NB4 (cell line): ENCODE results near the gene KRTAP22-2.

Experiments
- DNase-seq: peaks from one replicate; pipeline ENCODE4 v3.0.0; 2010; ENCODE audit warnings: low read depth
- H3K4me3 ChIP-seq: one replicate; pipeline ENCODE4 v1.5.1; 2011; ENCODE audit warnings: mild to moderate bottlenecking, low read depth, low read length, moderate library complexity
- MYC ChIP-seq: IDR thresholded peaks from 2 replicates; pipeline ENCODE4 v1.6.1; 2011; ENCODE audit warnings: low read depth, low read length
- POLR2A ChIP-seq: IDR thresholded peaks from 2 replicates; pipeline ENCODE4 v1.6.1; 2011; ENCODE audit warnings: mild to moderate bottlenecking; ENCODE audit not compliant: insufficient read length; ENCODE audit errors: extremely low read depth
- TF ChIP-seq, protein P1 (sequence below): IDR thresholded peaks from 2 replicates; pipeline ENCODE4 v1.6.1; 2011; ENCODE audit warnings: low read depth, low read length
- TF ChIP-seq, protein P2 (sequence below): IDR thresholded peaks from one replicate; pipeline ENCODE4 v1.5.1; 2012; ENCODE audit warnings: low read depth, low read length

KRTAP22-2 gene

GRCh38 chr21:30623362-30623761 is 33.2 kb upstream of the KRTAP22-2 start:
- DNase-seq, result no peak
- no peak for TF ChIP-seq MYC
- no peak for TF ChIP-seq POLR2A
- TF ChIP-seq, protein P1, sequence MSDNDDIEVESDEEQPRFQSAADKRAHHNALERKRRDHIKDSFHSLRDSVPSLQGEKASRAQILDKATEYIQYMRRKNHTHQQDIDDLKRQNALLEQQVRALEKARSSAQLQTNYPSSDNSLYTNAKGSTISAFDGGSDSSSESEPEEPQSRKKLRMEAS, result no peak
- TF ChIP-seq, protein P2, sequence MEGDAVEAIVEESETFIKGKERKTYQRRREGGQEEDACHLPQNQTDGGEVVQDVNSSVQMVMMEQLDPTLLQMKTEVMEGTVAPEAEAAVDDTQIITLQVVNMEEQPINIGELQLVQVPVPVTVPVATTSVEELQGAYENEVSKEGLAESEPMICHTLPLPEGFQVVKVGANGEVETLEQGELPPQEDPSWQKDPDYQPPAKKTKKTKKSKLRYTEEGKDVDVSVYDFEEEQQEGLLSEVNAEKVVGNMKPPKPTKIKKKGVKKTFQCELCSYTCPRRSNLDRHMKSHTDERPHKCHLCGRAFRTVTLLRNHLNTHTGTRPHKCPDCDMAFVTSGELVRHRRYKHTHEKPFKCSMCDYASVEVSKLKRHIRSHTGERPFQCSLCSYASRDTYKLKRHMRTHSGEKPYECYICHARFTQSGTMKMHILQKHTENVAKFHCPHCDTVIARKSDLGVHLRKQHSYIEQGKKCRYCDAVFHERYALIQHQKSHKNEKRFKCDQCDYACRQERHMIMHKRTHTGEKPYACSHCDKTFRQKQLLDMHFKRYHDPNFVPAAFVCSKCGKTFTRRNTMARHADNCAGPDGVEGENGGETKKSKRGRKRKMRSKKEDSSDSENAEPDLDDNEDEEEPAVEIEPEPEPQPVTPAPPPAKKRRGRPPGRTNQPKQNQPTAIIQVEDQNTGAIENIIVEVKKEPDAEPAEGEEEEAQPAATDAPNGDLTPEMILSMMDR, result no peak
- H3K4me3 ChIP-seq, result no peak overlapping the region

- no peak within 1 kb of the TSS for H3K4me3 ChIP-seq
- TF ChIP-seq, protein P1, result no peak
- no peak for DNase-seq
Observed at GRCh38 chr21:30620522-30620921, 30.3 kb upstream of the KRTAP22-2 start, which contains the start of gene KRTAP20-4. TSS of gene KRTAP20-4 (plus strand) at chr21:30620627.

- no peak for DNase-seq
- no peak overlapping the region for H3K4me3 ChIP-seq
- TF ChIP-seq, protein P2, result no peak
- TF ChIP-seq POLR2A (no peak), MYC (no peak)
- TF ChIP-seq, protein P1, result no peak
Observed at GRCh38 chr21:30620080-30620479, 29.9 kb upstream of the KRTAP22-2 start.

DNA sequence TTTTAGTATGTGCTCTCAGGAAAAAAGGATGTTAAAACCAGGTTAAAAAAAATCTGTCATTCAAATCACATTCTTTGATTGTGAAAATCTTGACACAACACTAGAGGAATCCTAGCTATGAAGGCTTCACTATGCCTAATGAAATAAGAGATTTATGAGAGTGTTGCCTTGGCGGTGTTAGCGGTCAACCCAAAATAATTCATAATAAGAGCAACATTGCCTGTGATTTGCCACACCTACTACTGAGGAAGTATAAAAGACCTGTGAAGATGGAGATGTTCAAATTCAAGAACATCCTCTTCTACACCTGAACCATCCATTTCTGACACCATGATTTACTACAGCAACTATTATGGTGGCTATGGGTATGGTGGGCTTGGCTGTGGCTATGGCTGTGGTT is 25.9 kb upstream of the KRTAP22-2 start, which contains the start of gene KRTAP20-1:
Gene KRTAP20-1, plus strand, starts transcription at position 301 of the 400 bp plus-strand sequence. Its CDS starts 30 bp downstream, at position 331.
- DNase-seq, result no peak
- TF ChIP-seq, protein P1, result no peak
- TF ChIP-seq, protein P2, result no peak
- TF ChIP-seq MYC (no peak), POLR2A (no peak)
- H3K4me3 ChIP-seq, result no peak within 1 kb of the TSS

DNA sequence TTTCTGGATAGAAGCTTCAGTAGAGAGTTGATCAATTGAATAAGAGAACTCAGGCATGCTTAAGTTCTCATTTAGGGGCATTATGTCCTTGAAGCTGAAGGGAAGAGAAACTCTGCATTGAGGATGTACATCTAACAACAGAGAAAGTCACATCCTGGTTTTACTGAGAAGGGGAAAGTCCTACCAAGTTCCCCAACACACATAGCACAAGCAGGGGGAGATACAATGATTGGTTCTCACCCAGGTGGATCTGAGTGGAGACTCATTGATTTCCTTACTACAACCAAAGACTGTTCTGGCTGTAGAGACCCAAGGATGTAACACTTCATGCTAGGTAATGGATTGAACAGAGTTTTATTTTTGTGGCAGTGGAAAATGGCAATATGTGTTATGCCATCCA is 25.0 kb upstream of the KRTAP22-2 start:
- no peak overlapping the region for H3K4me3 ChIP-seq
- DNase-seq, result no peak
- TF ChIP-seq, protein P2, result no peak
- TF ChIP-seq, protein P1, result no peak

GRCh38 chr21:30613836-30614235 is 23.6 kb upstream of the KRTAP22-2 start, which contains the start of gene KRTAP6-1:
TSS of gene KRTAP6-1 (minus strand) at chr21:30613930. CDS start at chr21:30613904, 26 bp downstream.
- H3K4me3 ChIP-seq, result no peak within 1 kb of the TSS
- TF ChIP-seq MYC (no peak), POLR2A (no peak)
- no peak for DNase-seq

GRCh38 chr21:30612132-30612531 is 21.9 kb upstream of the KRTAP22-2 start:
- TF ChIP-seq, protein P1, result no peak
- TF ChIP-seq MYC, result no peak
- TF ChIP-seq, protein P2, result no peak
- no peak for TF ChIP-seq POLR2A
- DNase-seq, result no peak
- no peak overlapping the region for H3K4me3 ChIP-seq
